Parathyroid adenoma (tissue), 2 donors: ENCODE data around the gene MVB12B.

Source experiments
- H2AFZ ChIP-seq: fragments of 300-600 bp; sonication (generic); one replicate; pipeline ENCODE4 v1.7.0; 2017; ENCODE audit warnings: antibody characterized with exemption, mild to moderate bottlenecking
- H3K27ac ChIP-seq: fragments of 300-600 bp; sonication (generic); one replicate; pipeline ENCODE4 v1.7.0; 2017
- H3K27me3 ChIP-seq: fragments of 300-600 bp; sonication (generic); one replicate; pipeline ENCODE4 v1.7.0; 2017; ENCODE audit warnings: low read length; ENCODE audit not compliant: control insufficient read depth, insufficient read depth
- H3K36me3 ChIP-seq: fragments of 300-600 bp; sonication (generic); one replicate; pipeline ENCODE4 v1.7.0; 2017; ENCODE audit warnings: low read length; ENCODE audit not compliant: control insufficient read depth, insufficient read depth
- H3K4me1 ChIP-seq: fragments of 300-600 bp; sonication (generic); one replicate; pipeline ENCODE4 v1.7.0; 2017; ENCODE audit warnings: control low read depth
- H3K4me2 ChIP-seq: fragments of 300-600 bp; sonication (generic); one replicate; pipeline ENCODE4 v1.7.0; 2017; ENCODE audit warnings: low read length
- H3K4me3 ChIP-seq: fragments of 300-600 bp; sonication (generic); one replicate; pipeline ENCODE4 v1.7.0; 2017; ENCODE audit warnings: low read depth, low read length
- H3K79me2 ChIP-seq: fragments of 300-600 bp; sonication (generic); one replicate; pipeline ENCODE4 v1.7.0; 2017; ENCODE audit warnings: control low read depth
- H3K9ac ChIP-seq: fragments of 300-600 bp; sonication (generic); one replicate; pipeline ENCODE4 v1.7.0; 2017; ENCODE audit warnings: mild to moderate bottlenecking
- H3K9me3 ChIP-seq: fragments of 300-600 bp; sonication (generic); one replicate; pipeline ENCODE4 v1.7.0; 2017; ENCODE audit warnings: low read length; ENCODE audit not compliant: control insufficient read depth
- CTCF ChIP-seq: fragments of 300-600 bp; sonication (generic); IDR thresholded peaks from one replicate; pipeline ENCODE4 v1.7.0; 2017; ENCODE audit warnings: antibody characterized with exemption, mild to moderate bottlenecking
- donor health status: primary hyperparathyroidism.

Gene MVB12B

GRCh38 chr9:126365780-126366179 is 39.2 kb downstream of the MVB12B start:
- no peak for TF ChIP-seq CTCF
- Histone ChIP-seq H3K79me2 (peaks cover 4% of the 10 kb centered on the region), H3K36me3 (no peaks in the 10 kb centered on the region), H3K9me3 (no peaks in the 10 kb centered on the region), H3K27ac (no peak overlapping the region), H3K27me3 (no peaks in the 10 kb centered on the region), H3K4me3 (no peak overlapping the region), H3K9ac (no peak overlapping the region), H3K4me1 (no peaks in the 10 kb centered on the region), H3K4me2 (no peak overlapping the region), H2AFZ (no peak overlapping the region)

- Histone ChIP-seq H3K27ac (no peak overlapping the region), H3K4me2 (no peak overlapping the region), H3K9ac (no peak overlapping the region), H3K79me2 (peaks cover 4% of the 10 kb centered on the region), H3K9me3 (no peaks in the 10 kb centered on the region), H3K4me3 (no peak overlapping the region), H3K27me3 (no peaks in the 10 kb centered on the region), H3K36me3 (no peaks in the 10 kb centered on the region), H3K4me1 (no peaks in the 10 kb centered on the region), H2AFZ (no peak overlapping the region)
- TF ChIP-seq CTCF = no peak
These were observed 39.9 kb downstream of the MVB12B start for GRCh38 chr9:126366366-126367011.

GRCh38 chr9:126367139-126367538 is 40.5 kb downstream of the MVB12B start:
- no peak overlapping the region for H3K4me3 ChIP-seq
- H3K79me2 ChIP-seq = peaks cover 4% of the 10 kb centered on the region
- TF ChIP-seq CTCF = no peak
- H3K9me3 ChIP-seq = no peaks in the 10 kb centered on the region
- H3K27ac ChIP-seq = no peak overlapping the region
- H3K9ac ChIP-seq = no peak overlapping the region
- H3K27me3 ChIP-seq = no peaks in the 10 kb centered on the region
- H3K4me2 ChIP-seq = no peak overlapping the region
- H3K36me3 ChIP-seq = no peaks in the 10 kb centered on the region
- no peaks in the 10 kb centered on the region for H3K4me1 ChIP-seq
- no peak overlapping the region for H2AFZ ChIP-seq

GRCh38 chr9:126367616-126368015 is 41.0 kb downstream of the MVB12B start:
- H2AFZ ChIP-seq = no peak overlapping the region
- no peak overlapping the region for H3K9ac ChIP-seq
- no peak for TF ChIP-seq CTCF
- H3K79me2 ChIP-seq = peaks cover 4% of the 10 kb centered on the region
- no peak overlapping the region for H3K27ac ChIP-seq
- H3K36me3 ChIP-seq = no peaks in the 10 kb centered on the region
- no peaks in the 10 kb centered on the region for H3K4me1 ChIP-seq
- no peaks in the 10 kb centered on the region for H3K9me3 ChIP-seq
- no peak overlapping the region for H3K4me3 ChIP-seq
- no peak overlapping the region for H3K4me2 ChIP-seq
- H3K27me3 ChIP-seq = no peaks in the 10 kb centered on the region

GRCh38 chr9:126368020-126368419 is 41.4 kb downstream of the MVB12B start:
- no peak overlapping the region for H3K4me3 ChIP-seq
- no peak overlapping the region for H3K9ac ChIP-seq
- H3K9me3 ChIP-seq = no peaks in the 10 kb centered on the region
- H3K4me2 ChIP-seq = no peak overlapping the region
- no peak overlapping the region for H3K27ac ChIP-seq
- H3K36me3 ChIP-seq = no peaks in the 10 kb centered on the region
- H3K79me2 ChIP-seq = peaks cover 4% of the 10 kb centered on the region
- TF ChIP-seq CTCF = no peak
- H3K27me3 ChIP-seq = no peaks in the 10 kb centered on the region
- no peak overlapping the region for H2AFZ ChIP-seq
- H3K4me1 ChIP-seq = no peaks in the 10 kb centered on the region
